Activated T-cell treated with anti-CD3 and anti-CD28 coated beads, Interleukin-2, amount 50 U/mL, for 1 hour (primary cell): ENCODE data around the gene GNG13.

Experiments
- DNase-seq: peaks from one replicate; pipeline ENCODE4 v3.0.0-alpha.2; 2020

GNG13 gene

GRCh38 chr16:793414-793813, 7.1 kb downstream of the GNG13 start:
- no peak for DNase-seq

DNA sequence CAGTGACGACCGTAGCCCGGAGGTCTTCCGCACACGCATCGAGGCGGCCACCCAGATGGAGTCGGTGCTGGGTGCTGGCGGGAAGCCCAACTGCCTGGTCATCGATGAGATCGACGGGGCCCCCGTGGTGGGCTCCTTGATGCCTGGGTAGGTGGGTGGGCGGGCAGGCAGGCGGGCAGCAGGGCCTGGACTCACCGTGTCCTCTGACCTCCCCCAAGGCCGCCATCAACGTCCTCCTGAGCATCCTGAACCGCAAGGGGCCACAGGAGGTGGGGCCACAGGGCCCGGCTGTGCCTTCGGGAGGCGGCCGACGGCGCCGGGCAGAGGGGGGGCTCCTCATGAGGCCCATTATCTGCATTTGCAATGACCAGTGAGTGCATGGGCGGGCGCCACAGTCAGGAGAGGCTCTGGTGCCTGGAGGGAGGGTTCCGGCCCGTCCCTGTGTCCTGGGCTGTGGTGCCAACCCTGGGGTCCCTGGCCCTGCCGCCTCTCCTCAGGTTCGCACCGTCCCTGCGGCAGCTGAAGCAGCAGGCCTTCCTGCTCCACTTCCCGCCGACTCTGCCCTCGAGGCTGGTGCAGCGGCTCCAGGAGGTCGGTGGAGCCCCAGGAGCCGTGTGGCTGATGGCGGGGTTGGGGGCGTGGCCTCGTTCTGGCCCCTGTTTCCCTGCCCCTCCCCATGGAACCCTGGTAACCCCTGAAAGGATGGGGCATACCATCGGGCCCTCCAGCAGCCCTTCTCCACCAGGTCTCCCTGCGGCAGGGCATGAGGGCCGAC, 8.1 kb downstream of the GNG13 start:
- no peak for DNase-seq

DNA sequence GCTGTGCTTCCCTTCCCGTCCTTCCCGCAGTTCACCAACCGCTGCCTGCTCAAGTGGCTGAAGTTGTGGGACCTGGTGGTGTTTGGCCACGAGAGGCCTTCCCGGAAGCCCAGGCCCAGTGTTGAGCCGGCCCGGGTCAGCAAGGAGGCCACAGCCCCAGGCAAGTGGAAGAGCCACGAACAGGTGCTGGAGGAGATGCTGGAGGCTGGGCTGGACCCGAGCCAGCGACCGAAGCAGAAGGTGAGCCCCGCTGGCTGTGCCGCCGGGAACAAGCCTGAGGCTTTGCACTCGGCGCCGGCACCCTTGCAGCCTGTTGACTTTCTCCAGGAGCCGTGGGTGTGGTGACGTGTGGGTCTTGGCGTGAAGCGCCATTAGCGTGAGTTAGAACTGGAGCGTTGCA, 9.4 kb downstream of the GNG13 start:
- no peak for DNase-seq

DNA sequence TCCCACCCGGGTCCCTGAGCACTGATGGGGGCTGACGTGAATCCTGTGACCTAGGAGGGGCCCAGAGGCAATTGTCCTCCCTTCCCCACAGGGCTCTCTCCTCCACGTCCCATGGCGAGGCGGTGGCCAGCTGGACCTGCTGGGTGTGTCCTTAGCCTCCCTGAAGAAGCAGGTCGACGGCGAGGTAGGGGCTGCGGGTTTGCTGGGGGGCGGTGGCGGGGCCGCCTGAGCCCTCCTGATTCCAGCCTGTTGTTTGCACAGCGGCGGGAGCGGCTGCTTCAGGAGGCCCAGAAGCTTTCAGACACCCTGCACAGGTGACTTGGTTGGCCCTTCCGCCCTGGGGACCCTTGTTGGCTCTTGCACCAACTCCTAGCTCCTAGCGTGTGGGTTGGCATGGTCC, 10.4 kb downstream of the GNG13 start:
- DNase-seq, result no peak

GRCh38 chr16:789191-789850, 11.2 kb downstream of the GNG13 start:
- DNase-seq, result no peak

- DNase-seq, result peak; percentile 96
These were observed 12.0 kb downstream of the GNG13 start, which contains the start of gene CHTF18 for GRCh38 chr16:788399-789126. Gene CHTF18 (plus strand): TSS chr16:788620. CDS start chr16:788685, 65 bp downstream.

GRCh38 chr16:787978-788398, 12.5 kb downstream of the GNG13 start, which contains the start of gene RPUSD1:
Gene RPUSD1 (minus strand): TSS chr16:788381. CDS start chr16:787737, 644 bp downstream.
- no peak for DNase-seq

GRCh38 chr16:787321-787966, 13.1 kb downstream of the GNG13 start:
- DNase-seq, result no peak

- DNase-seq, result peak; percentile 82
These were observed 14.7 kb downstream of the GNG13 start for GRCh38 chr16:785563-786535.

DNA sequence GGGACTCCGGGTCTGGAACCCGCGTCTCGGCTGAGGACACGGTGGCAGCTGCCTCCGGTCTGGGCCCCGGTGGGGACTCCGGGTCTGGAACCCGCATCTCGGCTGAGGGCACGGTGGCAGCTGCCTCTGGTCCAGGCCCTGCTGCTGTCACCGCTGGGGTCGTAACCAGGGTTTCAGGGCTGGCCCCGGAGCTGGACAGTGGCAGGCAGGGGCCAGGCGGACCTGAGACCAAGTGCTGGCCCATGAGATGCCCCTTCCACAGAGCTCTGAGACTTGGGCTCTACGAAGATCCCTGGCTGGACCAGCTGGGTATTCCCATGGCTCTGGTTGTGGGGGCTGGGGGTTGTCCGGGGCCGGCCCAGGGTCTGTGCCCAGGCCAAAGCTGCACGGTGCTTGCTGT, 16.1 kb downstream of the GNG13 start:
- DNase-seq, result no peak

- DNase-seq, result no peak
These were observed 17.0 kb downstream of the GNG13 start for GRCh38 chr16:783404-784161.

DNA sequence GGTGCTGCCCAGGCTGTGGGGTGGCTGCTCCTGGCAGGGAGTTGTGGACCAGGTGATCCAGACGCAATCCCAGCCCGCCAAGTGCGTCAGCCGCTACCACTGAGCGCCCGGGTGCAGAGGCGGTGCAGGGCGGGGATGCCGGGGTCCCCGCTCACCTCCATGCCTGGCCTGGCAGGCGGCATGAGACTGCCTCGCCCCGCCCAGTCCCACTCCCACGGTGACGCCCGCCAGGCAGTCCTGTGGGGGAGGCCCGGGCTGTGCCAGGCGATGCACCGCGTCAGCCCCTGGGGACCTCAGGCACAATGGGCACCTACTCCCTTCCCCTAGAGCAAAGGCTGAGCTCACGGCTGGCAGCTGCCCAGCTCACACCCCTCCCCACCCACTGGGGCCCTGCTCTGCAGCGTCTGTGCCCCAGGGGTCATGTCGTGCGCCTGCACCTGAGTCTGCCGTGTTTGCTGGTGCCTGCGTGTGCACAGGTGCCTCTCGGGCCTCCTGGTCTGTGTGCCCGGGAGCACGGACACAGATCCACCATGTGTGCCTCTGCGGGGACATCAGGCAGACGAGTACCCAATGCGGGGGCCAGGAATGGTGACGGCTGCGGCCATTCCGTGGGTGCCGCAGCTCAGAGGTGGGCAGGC, 17.6 kb downstream of the GNG13 start:
- DNase-seq, result no peak

DNA sequence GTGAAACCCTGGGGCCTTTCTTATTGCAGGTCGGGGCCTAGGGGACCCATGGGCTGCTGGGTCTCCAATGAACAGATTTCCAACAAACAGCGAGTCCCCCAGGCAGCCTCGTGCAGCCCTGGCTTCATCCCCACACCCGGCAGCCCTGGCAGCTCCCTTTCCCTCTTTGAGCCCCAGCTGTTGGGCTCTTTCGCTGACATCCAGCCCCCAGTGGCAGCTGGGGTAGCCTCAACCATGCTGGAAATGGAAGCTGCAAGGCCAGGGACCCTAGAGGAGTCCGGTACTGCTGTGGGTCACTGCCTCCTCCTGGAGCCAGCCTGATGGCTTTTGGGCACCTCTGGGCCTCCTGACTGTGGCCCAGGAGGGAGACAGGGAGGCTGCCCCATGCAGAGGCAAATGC, 18.3 kb downstream of the GNG13 start:
- DNase-seq, result no peak

- DNase-seq, result no peak
These were observed 19.1 kb downstream of the GNG13 start for GRCh38 chr16:781346-782010.

GRCh38 chr16:780296-780695, 20.2 kb downstream of the GNG13 start:
- no peak for DNase-seq

DNA sequence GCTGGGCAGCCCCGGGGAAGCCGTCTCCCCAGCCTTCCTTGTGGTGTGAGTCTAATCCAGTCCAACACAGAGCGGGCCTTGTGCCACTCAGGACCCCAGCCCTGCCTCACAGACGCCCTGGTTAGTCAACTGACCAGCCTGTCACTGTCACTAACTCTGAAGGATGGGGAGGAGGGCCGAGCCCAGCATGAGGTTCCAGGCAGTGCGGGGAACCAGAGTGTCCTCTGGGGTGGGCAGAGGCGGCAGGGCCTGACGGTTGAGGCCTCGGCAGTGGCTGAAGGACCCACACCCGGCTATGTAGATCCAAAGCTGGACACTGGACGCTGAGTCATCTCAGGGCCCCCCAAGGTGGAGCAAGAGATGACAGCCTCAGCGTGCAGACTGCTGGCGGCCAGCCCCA, 21.0 kb downstream of the GNG13 start:
- no peak for DNase-seq

DNA sequence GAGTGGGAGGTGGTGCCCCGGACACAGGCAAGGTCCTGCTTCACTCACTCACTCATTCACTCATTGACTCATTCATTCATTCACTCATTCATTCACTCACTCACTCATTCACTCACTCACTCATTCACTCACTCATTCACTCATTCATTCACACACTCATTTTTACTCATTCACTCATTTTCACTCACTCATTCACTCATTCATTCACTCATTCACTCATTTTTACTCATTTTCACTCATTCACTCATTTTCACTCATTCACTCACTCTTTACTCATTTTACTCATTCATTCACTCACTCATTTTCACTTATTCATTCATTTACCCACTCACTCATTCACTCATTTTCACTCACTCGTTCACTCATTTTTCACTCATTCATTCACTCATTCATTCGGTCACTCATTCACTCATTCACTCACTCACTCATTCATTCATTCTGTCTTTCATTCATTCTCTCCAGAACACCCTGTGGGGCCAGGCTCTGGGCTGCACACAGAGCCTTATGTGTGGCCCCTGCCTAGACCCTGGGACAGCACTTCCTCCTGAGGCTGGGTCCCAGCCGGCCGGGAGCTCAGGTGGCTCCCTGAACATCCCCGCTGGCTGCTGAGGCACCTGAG, 21.5 kb downstream of the GNG13 start:
- DNase-seq, result no peak

DNA sequence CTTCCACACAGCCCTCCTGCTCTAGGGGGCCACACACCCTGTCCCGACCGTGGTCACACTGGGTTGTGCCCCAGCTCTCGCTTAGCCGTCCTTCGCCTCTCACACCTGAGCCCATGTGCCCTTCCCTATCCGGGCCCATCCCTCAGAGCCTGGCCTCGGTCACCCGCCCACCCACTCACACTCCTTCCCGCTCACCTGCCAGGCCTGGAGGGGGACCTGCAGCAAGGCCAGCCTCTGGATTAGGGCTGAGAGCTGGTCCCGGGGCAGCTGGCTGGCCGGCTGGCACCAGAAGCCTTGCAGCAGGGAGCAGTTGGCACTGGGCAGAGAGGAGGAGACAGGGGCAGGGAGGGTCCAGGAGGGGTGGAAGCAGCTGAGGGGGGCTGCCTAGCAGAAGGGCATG, 22.1 kb downstream of the GNG13 start:
- DNase-seq, result no peak

GRCh38 chr16:777826-778225, 22.7 kb downstream of the GNG13 start:
- no peak for DNase-seq

GRCh38 chr16:776824-777223, 23.7 kb downstream of the GNG13 start:
- no peak for DNase-seq
